ACC112 (cell line): ENCODE measurements around the gene PON1.

Experiments
- H2AFZ ChIP-seq: fragments of 200-600 bp; sonication (generic); one replicate; pipeline ENCODE4 v1.6.0; 2017; ENCODE audit warnings: antibody characterized with exemption, low read length; ENCODE audit not compliant: unreplicated experiment
- H3K27ac ChIP-seq: fragments of 200-600 bp; sonication (generic); 2 replicates; pipeline ENCODE4 v1.5.1; 2014; ENCODE audit warnings: low read depth, mild to moderate bottlenecking, antibody characterized with exemption, low read length, moderate library complexity
- H3K27me3 ChIP-seq: fragments of 200-600 bp; sonication (generic); 2 replicates; pipeline ENCODE4 v1.6.1; 2014; ENCODE audit warnings: mild to moderate bottlenecking, antibody characterized with exemption, low read length, moderate library complexity, mixed read lengths; ENCODE audit not compliant: insufficient read depth
- H3K36me3 ChIP-seq: fragments of 200-600 bp; sonication (generic); 2 replicates; pipeline ENCODE4 v1.6.1; 2016; ENCODE audit warnings: mild to moderate bottlenecking, antibody characterized with exemption, low read length, moderate library complexity, mixed read lengths; ENCODE audit not compliant: insufficient read depth
- H3K4me1 ChIP-seq: fragments of 200-600 bp; sonication (generic); one replicate; pipeline ENCODE4 v1.6.1; 2016; ENCODE audit warnings: low read length, mixed read lengths; ENCODE audit not compliant: insufficient read depth, unreplicated experiment, control insufficient read depth
- H3K4me3 ChIP-seq: fragments of 200-600 bp; sonication (generic); 2 replicates; pipeline ENCODE4 v1.5.1; 2014; ENCODE audit warnings: mild to moderate bottlenecking, low read depth, low read length
- H3K79me2 ChIP-seq: fragments of 200-600 bp; sonication (generic); one replicate; pipeline ENCODE4 v1.6.0; 2016; ENCODE audit warnings: low read length; ENCODE audit not compliant: control insufficient read depth, unreplicated experiment, insufficient read depth

PON1 gene

GRCh38 chr7:95324431-95324830 lies at the start of gene PON1:
TSS of gene PON1 (minus strand) at chr7:95324532. CDS start at chr7:95324475, 57 bp downstream.
- Histone ChIP-seq H3K4me1 (no peaks in the 10 kb centered on the region), H3K79me2 (no peaks in the 10 kb centered on the region), H2AFZ (no peak within 1 kb of the TSS), H3K27ac (no peak within 1 kb of the TSS), H3K36me3 (no peaks in the 10 kb centered on the region), H3K27me3 (peaks cover 6% of the 10 kb centered on the region; the same call in 1 of the 2 replicates), H3K4me3 (no peak within 1 kb of the TSS)

- Histone ChIP-seq H2AFZ (no peak overlapping the region), H3K4me1 (no peaks in the 10 kb centered on the region), H3K79me2 (no peaks in the 10 kb centered on the region), H3K27me3 (0 out of 2 replicates have a peak, but pooled peaks cover 3% of the 10 kb centered on the region), H3K27ac (no peak overlapping the region), H3K36me3 (no peaks in the 10 kb centered on the region), H3K4me3 (no peak overlapping the region)
Measured at GRCh38 chr7:95373323-95373722, 49.0 kb upstream of the PON1 start.

DNA sequence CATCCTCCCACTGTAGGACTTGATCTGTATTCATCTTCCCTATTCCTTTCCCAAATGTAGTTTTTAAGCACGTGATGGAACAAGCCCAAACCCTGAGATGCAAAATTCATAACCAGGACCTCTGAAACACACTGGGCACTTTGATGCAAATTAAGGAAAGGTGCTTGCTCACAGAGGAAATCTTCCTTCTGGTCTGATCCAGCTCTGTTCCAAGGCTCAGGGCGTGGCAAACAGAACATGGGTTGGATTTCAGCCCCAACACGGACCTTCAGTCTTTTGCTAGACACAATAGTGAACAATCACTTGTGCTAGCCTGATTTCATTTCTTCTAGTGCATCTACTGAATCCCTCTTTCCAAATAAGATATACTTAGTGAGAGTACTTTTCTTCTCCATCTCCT lies 43.9 kb upstream of the PON1 start:
- Histone ChIP-seq H3K27me3 (0 out of 2 replicates have a peak, but pooled peaks cover 5% of the 10 kb centered on the region), H3K36me3 (no peaks in the 10 kb centered on the region), H3K79me2 (no peaks in the 10 kb centered on the region), H3K4me1 (no peaks in the 10 kb centered on the region), H3K27ac (no peak overlapping the region), H2AFZ (no peak overlapping the region), H3K4me3 (no peak overlapping the region)

DNA sequence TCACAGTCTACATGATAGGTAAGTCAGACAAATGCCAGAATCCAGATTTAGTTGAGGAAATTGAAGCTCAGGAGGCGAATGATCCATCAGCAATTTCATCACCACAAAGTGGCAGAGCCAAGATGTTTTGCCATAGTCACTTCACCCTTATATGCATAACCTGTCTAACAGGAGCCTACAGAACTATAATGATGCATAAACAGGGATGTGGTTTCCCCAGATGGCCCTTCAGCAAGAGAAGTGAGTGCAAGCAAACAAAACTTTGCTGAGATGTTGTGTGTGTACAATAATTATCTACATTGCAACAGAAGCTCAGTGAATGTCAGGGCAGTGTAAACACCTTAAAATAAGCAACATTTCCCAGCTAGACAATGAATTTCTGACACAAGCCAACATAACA lies 43.3 kb upstream of the PON1 start:
- no peaks in the 10 kb centered on the region for H3K79me2 ChIP-seq

GRCh38 chr7:95365151-95365550 lies 40.8 kb upstream of the PON1 start:
- Histone ChIP-seq H3K27ac (no peak overlapping the region), H3K4me3 (no peak overlapping the region), H3K36me3 (no peaks in the 10 kb centered on the region), H3K27me3 (0 out of 2 replicates have a peak, but pooled peaks cover 5% of the 10 kb centered on the region), H3K4me1 (no peaks in the 10 kb centered on the region), H2AFZ (no peak overlapping the region), H3K79me2 (no peaks in the 10 kb centered on the region)

More for the DNA sequence above, 43.3 kb upstream of the PON1 start:
- Histone ChIP-seq H3K27me3 (0 out of 2 replicates have a peak, but pooled peaks cover 5% of the 10 kb centered on the region), H3K4me3 (no peak overlapping the region), H3K4me1 (no peaks in the 10 kb centered on the region), H3K36me3 (no peaks in the 10 kb centered on the region), H3K27ac (no peak overlapping the region), H2AFZ (no peak overlapping the region)

DNA sequence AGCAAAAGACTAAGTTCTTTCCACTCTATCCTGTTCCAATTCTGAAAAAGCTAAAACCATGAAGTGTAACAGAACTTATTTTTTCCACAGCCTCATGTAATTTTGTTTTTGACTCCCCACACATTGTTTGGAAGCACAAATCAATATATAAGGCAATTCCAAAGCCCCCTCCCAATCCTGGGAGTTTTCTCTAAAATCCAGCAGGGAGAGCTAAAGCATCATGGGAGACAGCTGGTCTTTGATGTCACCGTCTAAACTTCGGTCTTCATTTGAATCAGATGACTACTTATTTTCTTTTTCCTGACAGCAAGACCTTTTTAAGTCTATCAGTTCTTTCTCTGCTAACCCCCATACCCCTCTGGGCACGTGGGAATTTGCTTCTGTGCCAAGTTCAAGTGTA lies 33.3 kb upstream of the PON1 start:
- no peaks in the 10 kb centered on the region for H3K4me1 ChIP-seq

GRCh38 chr7:95342642-95343307 lies 18.4 kb upstream of the PON1 start:
- Histone ChIP-seq H3K27me3 (no peaks in the 10 kb centered on the region), H3K79me2 (no peaks in the 10 kb centered on the region), H2AFZ (no peak overlapping the region), H3K4me1 (no peaks in the 10 kb centered on the region), H3K4me3 (no peak overlapping the region), H3K27ac (no peak overlapping the region), H3K36me3 (no peaks in the 10 kb centered on the region)

More for the DNA sequence above, 33.3 kb upstream of the PON1 start:
- Histone ChIP-seq H3K4me3 (no peak overlapping the region), H3K27me3 (no peaks in the 10 kb centered on the region), H3K79me2 (no peaks in the 10 kb centered on the region), H3K27ac (no peak overlapping the region), H3K36me3 (no peaks in the 10 kb centered on the region), H2AFZ (no peak overlapping the region)

DNA sequence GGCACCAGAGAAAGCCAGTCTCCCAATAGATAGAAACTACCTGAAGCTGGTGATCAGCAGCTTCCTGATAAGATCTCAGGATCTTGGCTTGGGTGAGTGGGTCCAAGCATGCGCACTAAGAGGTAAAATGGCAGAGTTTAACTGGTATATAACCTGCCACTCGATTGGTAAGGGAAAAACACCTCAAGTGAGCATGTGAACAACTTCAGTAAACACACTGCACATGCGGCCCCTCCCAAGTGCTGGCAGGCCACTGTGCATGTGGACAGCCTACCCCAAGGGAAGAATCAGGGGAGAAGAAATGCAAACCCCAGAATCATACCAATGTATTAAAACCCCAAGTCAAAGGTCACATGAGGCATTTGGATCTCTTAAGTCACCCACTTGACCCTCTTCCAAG lies 17.7 kb upstream of the PON1 start:
- no peak overlapping the region for H3K4me3 ChIP-seq
- no peak overlapping the region for H2AFZ ChIP-seq
- H3K36me3 ChIP-seq, result no peaks in the 10 kb centered on the region
- H3K79me2 ChIP-seq, result no peaks in the 10 kb centered on the region
- H3K27ac ChIP-seq, result no peak overlapping the region
- no peaks in the 10 kb centered on the region for H3K27me3 ChIP-seq
- H3K4me1 ChIP-seq, result no peaks in the 10 kb centered on the region

- no peaks in the 10 kb centered on the region for H3K27me3 ChIP-seq
- H3K79me2 ChIP-seq, result no peaks in the 10 kb centered on the region
- H3K4me1 ChIP-seq, result peaks cover 4% of the 10 kb centered on the region
- no peaks in the 10 kb centered on the region for H3K36me3 ChIP-seq
- no peak overlapping the region for H3K27ac ChIP-seq
- H3K4me3 ChIP-seq, result no peak overlapping the region
- H2AFZ ChIP-seq, result no peak overlapping the region
Measured at GRCh38 chr7:95340491-95340890, 16.2 kb upstream of the PON1 start.

DNA sequence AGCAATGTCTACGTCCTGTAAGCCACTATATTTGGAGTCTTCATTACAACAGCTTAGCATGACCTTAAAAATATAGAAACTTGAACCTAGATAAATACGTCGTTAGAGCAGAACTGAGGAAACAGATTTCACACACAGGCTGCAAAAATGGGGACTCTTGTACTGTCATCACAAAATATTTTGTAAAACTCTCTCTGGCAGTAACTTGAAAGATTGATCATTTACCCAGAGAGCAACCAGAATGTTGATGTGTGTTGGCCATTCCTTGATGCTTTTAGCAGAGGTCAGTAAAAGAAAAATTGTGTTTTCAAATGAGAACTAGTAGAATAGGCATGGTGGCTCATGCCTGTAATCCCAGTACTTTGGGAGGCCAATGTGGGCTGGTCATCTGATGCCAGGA lies 14.5 kb upstream of the PON1 start:
- Histone ChIP-seq H3K27me3 (no peaks in the 10 kb centered on the region), H3K36me3 (no peaks in the 10 kb centered on the region)

DNA sequence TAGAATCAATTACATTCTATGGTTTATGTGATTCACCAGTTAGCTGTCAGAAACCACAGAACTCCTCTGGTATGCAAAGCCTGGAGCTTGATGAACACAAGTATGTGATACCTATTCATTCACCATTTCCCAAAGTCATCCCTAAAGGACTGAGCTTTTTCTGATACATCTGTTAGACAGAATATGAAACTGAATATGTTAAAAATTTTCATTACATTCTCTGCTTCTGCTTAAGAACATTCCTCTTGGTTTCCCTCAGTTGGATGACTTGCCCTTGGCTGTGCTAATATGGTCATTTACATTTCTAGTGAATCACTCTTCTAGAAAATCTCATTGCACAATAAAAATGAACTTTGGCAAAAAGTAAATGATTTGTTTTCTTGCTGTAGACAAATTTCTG lies 10.8 kb upstream of the PON1 start:
- no peak overlapping the region for H2AFZ ChIP-seq
- peak overlapping the region; percentile 49 for H3K27ac ChIP-seq
- H3K4me3 ChIP-seq, result no peak overlapping the region
- no peaks in the 10 kb centered on the region for H3K27me3 ChIP-seq
- peaks cover 20% of the 10 kb centered on the region for H3K4me1 ChIP-seq
- H3K36me3 ChIP-seq, result no peaks in the 10 kb centered on the region
- H3K79me2 ChIP-seq, result no peaks in the 10 kb centered on the region

More for the DNA sequence above, 14.5 kb upstream of the PON1 start:
- H3K27ac ChIP-seq, result no peak overlapping the region
- H2AFZ ChIP-seq, result no peak overlapping the region
- H3K79me2 ChIP-seq, result no peaks in the 10 kb centered on the region
- no peak overlapping the region for H3K4me3 ChIP-seq
- peaks cover 16% of the 10 kb centered on the region for H3K4me1 ChIP-seq
